SK-N-SH (cell line): ENCODE measurements around the gene SUSD3. TPM values are rescaled to one million over a fixed set of nuclear protein-coding genes. Genes with fewer than 3 reads are reported as not detected.

Experiments used
- CTCF ChIA-PET: fragments of 300-600, 350-600 bp; formaldehyde crosslinking; extraction: SDS; loops from one replicate; lab custom pipeline; 2021; lab: Yijun Ruan, JAX
- POLR2A ChIA-PET: fragments of 350-600 bp; sonication (Branson Sonifier 250); formaldehyde crosslinking; extraction: SDS; loops from one replicate; lab custom pipeline; 2020; ENCODE audit warnings: antibody characterized with exemption, inconsistent platforms; lab: Yijun Ruan, JAX
- DNase-seq: peaks from one replicate; pipeline ENCODE4 v3.0.0; 2012
- H2AFZ ChIP-seq: fragments of 200-600 bp; sonication (generic); 2 replicates; pipeline ENCODE4 v1.8.1; 2016; ENCODE audit warnings: antibody characterized with exemption, mild to moderate bottlenecking, low read depth
- H3F3A ChIP-seq: fragments of 200-600 bp; sonication (generic); replicated peaks from 2 replicates; pipeline ENCODE3; 2016; ENCODE audit warnings: antibody characterized with exemption, mild to moderate bottlenecking; ENCODE audit not compliant: insufficient read depth
- H3K27ac ChIP-seq, 2 experiments: fragments of 200-500 bp in 1 of 2; fragments of 200-600 bp in 1 of 2; sonication (Bioruptor generic) in 1 of 2; sonication (generic), shearing (Covaris generic) in 1 of 2; 2 replicates each; pipeline versions ENCODE4 v1.5.1 to v1.6.1; 2014 to 2016; ENCODE audit warnings: low read depth in 2 of 2, inconsistent platforms in 1 of 2, low read length in 1 of 2, mild to moderate bottlenecking in 1 of 2, mixed read lengths in 1 of 2
- H3K27me3 ChIP-seq: fragments of 200-600 bp; sonication (generic), shearing (Covaris generic); 2 replicates; pipeline ENCODE4 v1.6.1; 2016; ENCODE audit warnings: mixed run types; ENCODE audit not compliant: insufficient read depth
- H3K36me3 ChIP-seq, 2 experiments: fragments of 200-500 bp in 1 of 2; fragments of 200-600 bp in 1 of 2; sonication (Bioruptor generic) in 1 of 2; sonication (generic) in 1 of 2; replicated peaks in 1 of 2; 2 replicates each; pipeline versions ENCODE3 to v1.5.1; 2014 to 2016; ENCODE audit warnings: low read length in 1 of 2, mild to moderate bottlenecking in 1 of 2; ENCODE audit not compliant: insufficient read depth in 2 of 2, control insufficient read depth in 1 of 2
- H3K4me1 ChIP-seq, 2 experiments: fragments of 200-500 bp in 1 of 2; fragments of 200-600 bp in 1 of 2; sonication (Bioruptor generic) in 1 of 2; sonication (generic), shearing (Covaris generic) in 1 of 2; 2 replicates each; pipeline versions ENCODE4 v1.5.1 to v1.6.1; 2014 to 2016; ENCODE audit warnings: low read depth in 1 of 2, low read length in 1 of 2, mixed run types in 1 of 2; ENCODE audit not compliant: insufficient read depth in 2 of 2, control insufficient read depth in 1 of 2
- H3K4me2 ChIP-seq: fragments of 200-600 bp; sonication (generic), shearing (Covaris generic); 2 replicates; pipeline ENCODE4 v1.6.1; 2017; ENCODE audit warnings: mixed run types
- H3K4me3 ChIP-seq, 2 experiments: fragments of 200-500 bp in 1 of 2; fragments of 200-600 bp in 1 of 2; sonication (Bioruptor generic) in 1 of 2; sonication (generic), shearing (Covaris generic) in 1 of 2; 2 replicates each; pipeline versions ENCODE4 v1.5.1 to v1.8.1; 2014 to 2016; ENCODE audit warnings: low read depth in 2 of 2, inconsistent platforms in 1 of 2, low read length in 1 of 2, mild to moderate bottlenecking in 1 of 2, mixed read lengths in 1 of 2, moderate library complexity in 1 of 2
- H3K79me2 ChIP-seq: fragments of 200-600 bp; sonication (generic); 2 replicates; pipeline ENCODE4 v1.8.1; 2017; ENCODE audit warnings: mild to moderate bottlenecking; ENCODE audit not compliant: insufficient read depth
- H3K9ac ChIP-seq: fragments of 200-600 bp; sonication (generic); 2 replicates; pipeline ENCODE4 v1.6.1; 2017; ENCODE audit warnings: mixed run types
- H3K9me2 ChIP-seq: fragments of 200-600 bp; sonication (generic); 2 replicates; pipeline ENCODE4 v1.6.1; 2017; ENCODE audit warnings: mixed run types
- H3K9me3 ChIP-seq: fragments of 200-600 bp; sonication (generic); 2 replicates; pipeline ENCODE4 v1.6.1; 2017; ENCODE audit warnings: mixed run types, mild to moderate bottlenecking, moderate library complexity
- H4K20me1 ChIP-seq: fragments of 200-600 bp; sonication (generic); 2 replicates; pipeline ENCODE4 v1.6.1; 2017; ENCODE audit warnings: mild to moderate bottlenecking, mixed run types; ENCODE audit not compliant: insufficient read depth
- CHD2 ChIP-seq: fragments of 150-350 bp; IDR thresholded peaks from 2 replicates; pipeline ENCODE4 v1.6.1; 2018; ENCODE audit warnings: low read length; ENCODE audit not compliant: partially characterized antibody
- ELF1 ChIP-seq: IDR thresholded peaks from 2 replicates; pipeline ENCODE4 v1.4.0; 2012
- EP300 ChIP-seq, 2 experiments: IDR thresholded peaks; 2 replicates each; pipeline versions ENCODE4 v1.4.0 to v1.6.1; 2012; ENCODE audit warnings: borderline replicate concordance in 1 of 2, low read depth in 1 of 2, low read length in 1 of 2
- EZH2phosphoT487 ChIP-seq: fragments of 200-600 bp; sonication (generic); IDR thresholded peaks from 2 replicates; pipeline ENCODE4 v1.6.1; 2017; ENCODE audit warnings: low read depth, mixed run types, mild to moderate bottlenecking, antibody characterized with exemption, moderate library complexity, borderline replicate concordance
- FOXJ3 ChIP-seq: sonication (generic); formaldehyde crosslinking; IDR thresholded peaks from 2 replicates; pipeline ENCODE4 v1.5.1; 2020; ENCODE audit warnings: mild to moderate bottlenecking, missing genetic modification reagents
- GABPA ChIP-seq: IDR thresholded peaks from 2 replicates; pipeline ENCODE4 v1.4.0; 2012; ENCODE audit warnings: low read depth, mild to moderate bottlenecking
- JUND ChIP-seq: IDR thresholded peaks from 2 replicates; pipeline ENCODE4 v1.4.0; 2012
- MEF2A ChIP-seq: IDR thresholded peaks from 2 replicates; pipeline ENCODE4 v1.4.0; 2012; ENCODE audit warnings: low read depth, borderline replicate concordance
- MXI1 ChIP-seq: IDR thresholded peaks from 2 replicates; pipeline ENCODE4 v1.6.1; 2012; ENCODE audit warnings: mild to moderate bottlenecking, low read depth, low read length, improper control_type of control experiment
- NRF1 ChIP-seq: IDR thresholded peaks from 2 replicates; pipeline ENCODE4 v1.6.1; 2012; ENCODE audit warnings: low read depth, mild to moderate bottlenecking, low read length
- POLR2AphosphoS5 ChIP-seq: IDR thresholded peaks from 2 replicates; pipeline ENCODE4 v1.6.1; 2012; ENCODE audit warnings: low read depth, low read length
- RCOR1 ChIP-seq: fragments of 150-350 bp; IDR thresholded peaks from 2 replicates; pipeline ENCODE4 v1.6.1; 2017; ENCODE audit warnings: antibody characterized with exemption, low read length
- RFX5 ChIP-seq: IDR thresholded peaks from 2 replicates; pipeline ENCODE4 v1.6.1; 2012; ENCODE audit warnings: mild to moderate bottlenecking, improper control_type of control experiment, low read length
- TAF1 ChIP-seq: IDR thresholded peaks from 2 replicates; pipeline ENCODE4 v1.6.1; 2012; ENCODE audit warnings: low read depth, mild to moderate bottlenecking, low read length, moderate library complexity, borderline replicate concordance
- TCF12 ChIP-seq: IDR thresholded peaks from 2 replicates; pipeline ENCODE4 v1.4.0; 2012
- TEAD4 ChIP-seq: IDR thresholded peaks from 2 replicates; pipeline ENCODE4 v1.4.0; 2012; ENCODE audit warnings: mild to moderate bottlenecking, borderline replicate concordance; ENCODE audit not compliant: insufficient read depth
- YY1 ChIP-seq: IDR thresholded peaks from 2 replicates; pipeline ENCODE4 v1.4.0; 2012; ENCODE audit warnings: low read depth, mild to moderate bottlenecking
- WGBS: methylation state at CpG from one replicate; pipeline ENCODE4 v1.1.6; 2017; ENCODE audit warnings: low lambda C conversion rate; 5-methylcytosine and 5-hydroxymethylcytosine counted together
- polyA plus RNA-seq, 3 experiments: library from polyadenylated mRNA; depleted of rRNA; stranded (reverse); fragments of >200 nt; gene quantifications; 2 replicates each; pipeline ENCODE4 v1.2.3, GENCODE V29; 2012
- TF ChIP-seq, protein P1 (sequence below): fragments of 150-350 bp; IDR thresholded peaks from 2 replicates; pipeline ENCODE4 v1.6.1; 2016; ENCODE audit warnings: mild to moderate bottlenecking, low read depth, low read length
- TF ChIP-seq, protein P2 (sequence below): IDR thresholded peaks from 2 replicates; pipeline ENCODE4; 2012
- TF ChIP-seq, protein P3 (sequence below): IDR thresholded peaks from 2 replicates; pipeline ENCODE4 v1.4.0; 2012; ENCODE audit warnings: low read depth, borderline replicate concordance
- TF ChIP-seq, protein P4 (sequence below): IDR thresholded peaks from 2 replicates; pipeline ENCODE4 v1.4.0; 2012; ENCODE audit warnings: low read depth
- TF ChIP-seq, protein P5 (sequence below): fragments of 150-350 bp; IDR thresholded peaks from 2 replicates; pipeline ENCODE4 v1.6.1; 2017; ENCODE audit warnings: antibody characterized with exemption, low read length, low read depth, borderline replicate concordance

Gene SUSD3
- polyA plus RNA-seq, 1 of the 3 experiments (the other 2 are of a cell fraction), result 0.49 TPM

DNA sequence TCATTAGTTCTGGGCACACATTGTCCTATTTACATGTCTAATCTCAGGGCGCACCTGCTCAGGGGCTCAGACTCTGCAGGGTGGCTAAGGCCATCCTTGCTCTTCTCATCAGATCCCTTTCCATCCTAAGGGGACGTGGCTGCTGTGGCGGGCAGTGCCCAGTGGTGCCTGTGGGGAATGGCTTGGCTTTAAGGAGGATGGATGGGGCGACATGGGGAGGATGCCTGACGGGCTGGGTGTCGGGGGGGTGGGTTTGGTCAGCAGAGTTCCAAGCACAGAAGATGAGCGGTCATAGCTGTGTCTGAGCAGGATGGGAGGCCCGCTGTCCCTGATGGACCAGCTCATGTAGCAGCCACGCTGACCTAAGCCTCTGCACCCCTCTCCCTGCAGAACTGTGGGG, 40.9 kb upstream of the SUSD3 start:
- no peak for DNase-seq
- no peaks in the 10 kb centered on the region for H3K9me3 ChIP-seq
- no peaks in the 10 kb centered on the region for H3K36me3 ChIP-seq
- no peaks in the 10 kb centered on the region for H4K20me1 ChIP-seq
- H3K9me2 ChIP-seq, result no peaks in the 10 kb centered on the region
- 40% methylated on average over 3 of the region's 9 CpGs for WGBS
- H3K79me2 ChIP-seq, result no peaks in the 10 kb centered on the region
- peaks cover 0 to 5% of the 10 kb centered on the region in 2 experiments; a peak in 1 of 4 replicates for H3K4me1 ChIP-seq
- H3K27ac ChIP-seq, result no peak overlapping the region
- ChIA-PET POLR2A (no interaction called here), CTCF (interaction anchor here (1.9 to 2.8 kb wide), 2 partner anchors 12 to 14 kb away, joined by 5 to 13 read pairs; no protein-coding TSS in a partner anchor)
- H3F3A ChIP-seq, result no peaks in the 10 kb centered on the region
- TF ChIP-seq, protein P1, sequence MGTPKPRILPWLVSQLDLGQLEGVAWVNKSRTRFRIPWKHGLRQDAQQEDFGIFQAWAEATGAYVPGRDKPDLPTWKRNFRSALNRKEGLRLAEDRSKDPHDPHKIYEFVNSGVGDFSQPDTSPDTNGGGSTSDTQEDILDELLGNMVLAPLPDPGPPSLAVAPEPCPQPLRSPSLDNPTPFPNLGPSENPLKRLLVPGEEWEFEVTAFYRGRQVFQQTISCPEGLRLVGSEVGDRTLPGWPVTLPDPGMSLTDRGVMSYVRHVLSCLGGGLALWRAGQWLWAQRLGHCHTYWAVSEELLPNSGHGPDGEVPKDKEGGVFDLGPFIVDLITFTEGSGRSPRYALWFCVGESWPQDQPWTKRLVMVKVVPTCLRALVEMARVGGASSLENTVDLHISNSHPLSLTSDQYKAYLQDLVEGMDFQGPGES, result no peak
- TF ChIP-seq YY1 (no peak), FOXJ3 (CRISPR knock-in tag) (no peak), CHD2 (no peak), JUND (no peak), TCF12 (no peak), EP300 (IDR thresholded peaks at IDR 0.05; ENCODE audit: borderline replicate concordance in 1 of 2, low read depth in 1 of 2, low read length in 1 of 2) (no peak), MEF2A (no peak), TAF1 (no peak), TEAD4 (no peak), ELF1 (no peak), POLR2AphosphoS5 (no peak), GABPA (no peak)
- TF ChIP-seq, protein P2, sequence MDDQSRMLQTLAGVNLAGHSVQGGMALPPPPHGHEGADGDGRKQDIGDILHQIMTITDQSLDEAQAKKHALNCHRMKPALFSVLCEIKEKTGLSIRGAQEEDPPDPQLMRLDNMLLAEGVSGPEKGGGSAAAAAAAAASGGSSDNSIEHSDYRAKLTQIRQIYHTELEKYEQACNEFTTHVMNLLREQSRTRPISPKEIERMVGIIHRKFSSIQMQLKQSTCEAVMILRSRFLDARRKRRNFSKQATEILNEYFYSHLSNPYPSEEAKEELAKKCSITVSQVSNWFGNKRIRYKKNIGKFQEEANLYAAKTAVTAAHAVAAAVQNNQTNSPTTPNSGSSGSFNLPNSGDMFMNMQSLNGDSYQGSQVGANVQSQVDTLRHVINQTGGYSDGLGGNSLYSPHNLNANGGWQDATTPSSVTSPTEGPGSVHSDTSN, result no peak
- no peak overlapping the region for H3K4me3 ChIP-seq
- no peaks in the 10 kb centered on the region for H3K27me3 ChIP-seq
- H3K4me2 ChIP-seq, result no peak overlapping the region
- no peak overlapping the region for H2AFZ ChIP-seq
- H3K9ac ChIP-seq, result no peak overlapping the region

DNA sequence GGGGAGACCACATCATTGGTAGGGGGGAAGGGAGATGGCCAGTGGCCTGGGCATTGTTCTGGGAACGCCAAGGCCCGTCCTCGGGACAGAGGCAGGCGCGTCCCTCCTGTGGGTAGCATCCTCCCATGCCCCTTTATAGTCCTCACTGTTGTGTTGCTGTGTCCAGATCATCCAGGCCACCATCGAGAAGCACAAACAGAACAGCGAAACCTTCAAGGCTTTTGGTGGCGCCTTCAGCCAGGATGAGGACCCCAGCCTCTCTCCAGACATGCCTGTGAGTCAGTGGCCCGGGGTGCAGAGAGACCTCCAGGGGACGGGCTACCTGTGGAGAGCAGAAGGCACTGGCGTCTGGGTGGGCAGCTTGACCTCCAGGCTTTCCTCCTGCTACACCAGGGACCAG, 38.4 kb upstream of the SUSD3 start:
- Histone ChIP-seq H3K4me1 (peaks cover 0 to 19% of the 10 kb centered on the region in 2 experiments; a peak in 1 of 4 replicates), H3K4me3 (no peak overlapping the region), H4K20me1 (no peaks in the 10 kb centered on the region), H3K27me3 (no peaks in the 10 kb centered on the region), H3F3A (no peaks in the 10 kb centered on the region), H3K9ac (no peak overlapping the region), H3K4me2 (no peak overlapping the region), H3K9me3 (no peaks in the 10 kb centered on the region), H2AFZ (no peak overlapping the region), H3K79me2 (no peaks in the 10 kb centered on the region), H3K9me2 (no peaks in the 10 kb centered on the region), H3K36me3 (no peaks in the 10 kb centered on the region), H3K27ac (no peak overlapping the region)
- TF ChIP-seq MXI1 (no peak), CHD2 (no peak), GABPA (no peak), NRF1 (no peak), ELF1 (no peak), TEAD4 (no peak), RCOR1 (no peak), EZH2phosphoT487 (no peak), RFX5 (no peak)
- TF ChIP-seq, protein P3, sequence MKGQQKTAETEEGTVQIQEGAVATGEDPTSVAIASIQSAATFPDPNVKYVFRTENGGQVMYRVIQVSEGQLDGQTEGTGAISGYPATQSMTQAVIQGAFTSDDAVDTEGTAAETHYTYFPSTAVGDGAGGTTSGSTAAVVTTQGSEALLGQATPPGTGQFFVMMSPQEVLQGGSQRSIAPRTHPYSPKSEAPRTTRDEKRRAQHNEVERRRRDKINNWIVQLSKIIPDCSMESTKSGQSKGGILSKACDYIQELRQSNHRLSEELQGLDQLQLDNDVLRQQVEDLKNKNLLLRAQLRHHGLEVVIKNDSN, result no peak
- TF ChIP-seq, protein P2, result no peak
- TF ChIP-seq, protein P4, sequence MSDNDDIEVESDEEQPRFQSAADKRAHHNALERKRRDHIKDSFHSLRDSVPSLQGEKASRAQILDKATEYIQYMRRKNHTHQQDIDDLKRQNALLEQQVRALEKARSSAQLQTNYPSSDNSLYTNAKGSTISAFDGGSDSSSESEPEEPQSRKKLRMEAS, result no peak
- TF ChIP-seq, protein P5, sequence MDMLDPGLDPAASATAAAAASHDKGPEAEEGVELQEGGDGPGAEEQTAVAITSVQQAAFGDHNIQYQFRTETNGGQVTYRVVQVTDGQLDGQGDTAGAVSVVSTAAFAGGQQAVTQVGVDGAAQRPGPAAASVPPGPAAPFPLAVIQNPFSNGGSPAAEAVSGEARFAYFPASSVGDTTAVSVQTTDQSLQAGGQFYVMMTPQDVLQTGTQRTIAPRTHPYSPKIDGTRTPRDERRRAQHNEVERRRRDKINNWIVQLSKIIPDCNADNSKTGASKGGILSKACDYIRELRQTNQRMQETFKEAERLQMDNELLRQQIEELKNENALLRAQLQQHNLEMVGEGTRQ, result no peak
- ChIA-PET POLR2A (no interaction called here), CTCF (interaction anchor here (1.0 to 1.4 kb wide), 3 partner anchors 17 to 89 kb away, joined by 3 to 4 read pairs (median 3); no protein-coding TSS in a partner anchor)
- DNase-seq, result no peak
- 51% methylated on average over 9 of the region's 11 CpGs for WGBS
